ENCODE data around the gene SIX2. TPM values are rescaled to one million over a fixed set of nuclear protein-coding genes. Genes with fewer than 3 reads are reported as not detected.

SIX2 gene
- total RNA-seq, 1 donor from 2014 or later = not detected

GRCh38 chr2:45018023-45018422, 8.8 kb upstream of the SIX2 start:
- Histone ChIP-seq H3K4me3 (no peak overlapping the region), H3K9me3 (no peaks in the 10 kb centered on the region), H3K27me3 (peaks cover 42% of the 10 kb centered on the region), H3K36me3 (no peaks in the 10 kb centered on the region), H3K27ac (no peak overlapping the region), H3K4me1 (peaks cover 13% of the 10 kb centered on the region)
- intact Hi-C loops (cut with DNase I) = no loop called here
- TF ChIP-seq CTCF (IDR thresholded peaks at IDR 0.05) = no peak
- ATAC-seq = no peak
- DNase-seq = no peak

DNA sequence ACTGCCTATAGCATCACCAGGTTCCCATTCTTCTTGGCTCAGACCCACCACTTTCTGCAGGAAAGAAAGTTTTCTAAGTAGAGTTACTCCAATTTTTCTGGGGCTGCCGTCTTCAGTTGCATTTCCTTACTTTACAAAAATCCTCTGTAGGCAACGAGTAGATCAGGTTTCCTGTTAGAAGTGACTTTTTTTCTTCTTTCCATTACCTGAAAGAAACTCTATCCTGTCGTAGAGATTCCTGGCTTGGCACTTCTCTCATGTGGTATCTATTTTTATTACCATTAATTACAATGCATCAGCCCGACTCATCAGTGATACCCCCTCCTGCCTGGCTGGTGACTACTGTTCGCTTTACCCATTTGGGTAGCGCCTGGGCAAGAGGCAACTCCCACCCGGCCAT, 5.6 kb upstream of the SIX2 start:
- ATAC-seq = no peak
- intact Hi-C loops (cut with DNase I) = no loop called here
- no peak for TF ChIP-seq CTCF (IDR thresholded peaks at IDR 0.05)

DNA sequence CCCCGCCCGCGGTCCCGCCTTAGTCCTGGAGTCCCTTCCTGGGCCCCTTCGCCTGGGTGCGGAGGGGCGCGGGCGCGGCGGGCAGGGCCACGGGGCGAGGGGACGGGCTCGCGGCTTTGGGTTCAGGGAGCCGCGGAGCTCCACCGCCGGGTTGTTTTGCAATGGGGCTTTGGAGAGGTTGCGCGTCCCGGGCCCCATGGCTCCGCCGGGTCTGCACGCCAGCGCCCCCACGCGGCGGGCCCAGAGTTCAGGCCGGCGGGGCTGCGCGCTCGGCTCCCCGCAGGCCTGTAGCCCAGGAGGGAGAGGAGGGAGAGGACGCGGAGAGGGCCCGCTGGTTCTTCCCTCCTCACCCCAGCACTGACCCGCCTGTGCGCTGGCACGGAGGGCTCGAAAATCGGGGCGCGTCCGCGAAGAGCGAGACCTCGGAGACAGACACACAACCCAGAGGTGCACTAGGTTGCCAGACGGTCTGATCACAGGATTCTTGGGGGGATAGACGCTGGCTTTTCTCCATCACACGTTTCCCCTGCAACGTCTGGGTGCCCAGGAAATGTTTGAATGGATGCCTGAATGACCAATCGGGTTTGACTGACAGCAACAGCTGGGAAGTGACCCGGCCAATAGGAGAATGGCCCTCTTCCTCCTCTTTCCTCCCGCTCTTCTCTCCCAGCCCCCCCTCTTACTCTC, 4.9 kb upstream of the SIX2 start:
- intact Hi-C loops (cut with DNase I) = no loop called here
- Histone ChIP-seq H3K4me3 (peak overlapping the region; percentile 28), H3K9me3 (no peaks in the 10 kb centered on the region), H3K27me3 (peaks cover 80% of the 10 kb centered on the region), H3K36me3 (no peaks in the 10 kb centered on the region), H3K4me1 (peaks cover 26% of the 10 kb centered on the region), H3K27ac (no peak overlapping the region)
- ATAC-seq (peak; percentile 65), DNase-seq (peak; percentile 81)
- TF ChIP-seq CTCF (IDR thresholded peaks at IDR 0.05) = peak; percentile 60

More for the DNA sequence above, 5.6 kb upstream of the SIX2 start:
- H3K9me3 ChIP-seq = no peaks in the 10 kb centered on the region
- peaks cover 74% of the 10 kb centered on the region for H3K27me3 ChIP-seq
- no peak overlapping the region for H3K4me3 ChIP-seq
- no peak for DNase-seq
- peaks cover 25% of the 10 kb centered on the region for H3K4me1 ChIP-seq
- H3K27ac ChIP-seq = no peak overlapping the region
- no peaks in the 10 kb centered on the region for H3K36me3 ChIP-seq

- no peak for DNase-seq
- H3K9me3 ChIP-seq = no peaks in the 10 kb centered on the region
- H3K36me3 ChIP-seq = no peaks in the 10 kb centered on the region
- H3K4me1 ChIP-seq = peaks cover 30% of the 10 kb centered on the region
- peak overlapping the region; percentile 28 for H3K4me3 ChIP-seq
- intact Hi-C loops (cut with DNase I) = no loop called here
- ATAC-seq = no peak
- H3K27ac ChIP-seq = no peak overlapping the region
- no peak for TF ChIP-seq CTCF (IDR thresholded peaks at IDR 0.05)
- peaks cover 86% of the 10 kb centered on the region for H3K27me3 ChIP-seq
These were observed 4.2 kb upstream of the SIX2 start for GRCh38 chr2:45013229-45014015.

- DNase-seq (no peak), ATAC-seq (no peak)
- Histone ChIP-seq H3K27ac (no peak overlapping the region), H3K4me1 (peaks cover 36% of the 10 kb centered on the region), H3K4me3 (no peak overlapping the region), H3K36me3 (no peaks in the 10 kb centered on the region), H3K27me3 (peaks cover 90% of the 10 kb centered on the region), H3K9me3 (no peaks in the 10 kb centered on the region)
- intact Hi-C loops (cut with DNase I) = no loop called here
- no peak for TF ChIP-seq CTCF (IDR thresholded peaks at IDR 0.05)
These were observed 3.5 kb upstream of the SIX2 start for GRCh38 chr2:45012733-45013132.

Measured in upper lobe of right lung (tissue), 1 donor.